ENCODE data around the gene NES.
A peak's percentile ranks its signal among the peaks of the same experiment; 100 is the strongest.

NES gene
- total RNA-seq, result 0.56 reads per million

GRCh38 chr1:156676820-156677615 is at the start of gene NES:
Gene NES, minus strand, starts transcription at chr1:156677407. Its CDS starts 143 bp downstream, at chr1:156677264.
- no peak for DNase-seq

- peak; percentile 22 for DNase-seq
Observed at GRCh38 chr1:156726549-156727226, 49.5 kb upstream of the NES start.

DNA sequence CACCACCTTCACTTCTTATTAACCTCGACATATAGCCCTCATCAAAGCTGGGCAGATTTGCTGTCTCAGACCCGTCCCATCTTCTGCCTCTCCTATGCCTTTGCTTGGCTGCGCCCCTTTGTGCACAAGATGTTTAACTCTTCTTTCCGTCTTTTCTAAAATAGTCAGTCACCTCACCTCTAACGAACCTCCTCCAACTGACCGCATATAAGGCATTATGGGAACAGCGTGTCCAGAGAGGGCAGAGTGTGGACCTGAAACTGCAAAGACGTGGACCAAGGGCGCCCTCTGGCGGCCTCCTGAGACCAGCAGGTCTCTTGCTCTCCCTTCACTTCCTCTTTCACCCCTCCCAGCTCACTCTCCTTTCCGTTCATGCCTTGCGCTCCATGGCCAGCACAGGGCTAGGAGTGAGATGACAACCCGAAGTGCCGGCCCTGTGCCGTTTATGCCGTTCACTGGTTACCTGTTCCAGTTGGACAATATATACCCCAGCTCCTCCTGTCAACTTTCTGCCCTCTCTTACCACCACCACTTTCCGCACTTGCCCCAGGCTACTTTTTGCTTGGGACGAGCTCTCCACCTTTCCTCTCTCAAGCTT is 48.6 kb upstream of the NES start:
- peak; percentile 78 for DNase-seq

- DNase-seq, result no peak
Observed at GRCh38 chr1:156721535-156721934, 44.3 kb upstream of the NES start.

DNA sequence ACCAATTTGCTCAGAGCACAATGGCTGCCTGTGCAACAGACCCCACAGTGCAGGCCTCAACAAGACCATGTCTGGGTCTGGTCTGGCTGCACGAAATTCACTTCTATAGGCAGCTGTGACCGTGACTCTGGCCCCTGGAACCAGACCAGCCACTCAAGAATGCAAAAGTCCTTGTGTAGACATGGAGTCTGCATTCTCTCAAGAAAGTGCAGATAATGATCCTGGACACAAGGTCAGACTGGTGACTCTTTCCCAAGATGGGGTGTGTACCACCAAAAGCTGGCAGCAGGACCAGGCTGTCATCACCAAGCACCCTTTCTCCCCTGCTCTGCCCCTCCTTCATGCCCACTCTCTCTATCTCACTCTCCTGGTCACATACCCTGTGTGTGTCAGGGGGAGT is 43.9 kb upstream of the NES start:
- DNase-seq, result no peak

DNA sequence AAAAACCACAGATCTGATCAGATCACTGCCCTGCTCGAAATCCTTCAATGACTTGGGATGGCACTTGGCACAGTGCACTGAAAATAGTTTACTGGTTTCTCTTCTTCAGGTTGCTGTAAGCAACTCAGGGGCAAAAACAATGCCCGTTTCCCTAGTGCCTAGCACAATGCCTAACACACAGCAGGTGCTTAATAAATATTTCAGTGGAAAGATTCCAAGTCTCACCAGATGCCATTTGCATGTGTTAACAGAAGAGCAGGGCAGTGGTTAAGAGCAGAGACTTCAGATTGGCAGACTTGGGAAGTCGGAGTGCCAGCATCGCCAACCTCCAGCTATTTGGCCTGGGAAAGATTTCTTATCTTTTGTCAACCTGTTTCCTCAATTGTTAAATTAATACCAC is 40.1 kb upstream of the NES start:
- DNase-seq, result no peak

DNA sequence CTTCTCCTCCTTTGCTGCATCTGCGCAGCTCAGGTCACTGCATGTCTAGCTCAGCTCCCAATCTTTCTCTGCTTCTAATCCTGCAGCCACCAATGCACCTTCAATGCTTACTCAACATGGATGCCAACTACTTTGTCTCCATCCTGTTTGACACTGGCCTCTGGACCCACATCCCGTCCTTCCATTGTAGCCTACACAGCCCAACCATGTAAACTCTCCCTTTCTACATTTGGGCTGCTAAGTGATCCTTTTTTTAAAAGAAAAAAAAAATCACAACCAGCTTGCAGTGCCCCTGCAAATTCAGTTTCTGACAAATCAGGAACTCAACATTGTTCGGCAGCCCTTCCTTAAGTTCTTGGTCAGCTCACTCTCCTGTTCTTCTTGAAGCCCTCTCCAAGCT is 37.6 kb upstream of the NES start:
- no peak for DNase-seq

- no peak for DNase-seq
Observed at GRCh38 chr1:156712626-156713025, 35.4 kb upstream of the NES start.

GRCh38 chr1:156711011-156711817 is 34.0 kb upstream of the NES start:
- DNase-seq, result no peak

- DNase-seq, result no peak
Observed at GRCh38 chr1:156709757-156710489, 32.7 kb upstream of the NES start.

DNA sequence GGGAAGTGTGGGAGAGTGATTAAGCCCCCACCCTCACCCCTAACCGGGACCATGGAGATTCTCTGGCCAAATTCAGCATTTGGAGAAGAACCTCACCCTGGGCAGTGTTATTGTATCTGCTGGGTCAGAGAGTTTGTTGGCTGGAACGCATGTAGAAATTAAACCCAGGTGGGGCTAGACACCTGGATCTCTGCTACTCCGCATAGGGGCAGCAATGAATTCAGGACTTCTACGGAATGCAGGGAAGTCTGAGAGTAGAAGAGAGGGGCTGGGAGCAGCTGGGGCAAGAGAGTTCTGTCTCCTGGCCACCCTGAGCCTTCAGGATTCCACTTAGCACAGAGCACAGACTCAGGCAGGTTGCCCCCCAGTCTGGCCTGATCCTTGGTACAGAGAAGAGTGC is 31.8 kb upstream of the NES start:
- DNase-seq, result no peak

GRCh38 chr1:156708218-156708661 is 31.0 kb upstream of the NES start:
- no peak for DNase-seq

- no peak for DNase-seq
Observed at GRCh38 chr1:156707417-156708217, 30.4 kb upstream of the NES start.

DNA sequence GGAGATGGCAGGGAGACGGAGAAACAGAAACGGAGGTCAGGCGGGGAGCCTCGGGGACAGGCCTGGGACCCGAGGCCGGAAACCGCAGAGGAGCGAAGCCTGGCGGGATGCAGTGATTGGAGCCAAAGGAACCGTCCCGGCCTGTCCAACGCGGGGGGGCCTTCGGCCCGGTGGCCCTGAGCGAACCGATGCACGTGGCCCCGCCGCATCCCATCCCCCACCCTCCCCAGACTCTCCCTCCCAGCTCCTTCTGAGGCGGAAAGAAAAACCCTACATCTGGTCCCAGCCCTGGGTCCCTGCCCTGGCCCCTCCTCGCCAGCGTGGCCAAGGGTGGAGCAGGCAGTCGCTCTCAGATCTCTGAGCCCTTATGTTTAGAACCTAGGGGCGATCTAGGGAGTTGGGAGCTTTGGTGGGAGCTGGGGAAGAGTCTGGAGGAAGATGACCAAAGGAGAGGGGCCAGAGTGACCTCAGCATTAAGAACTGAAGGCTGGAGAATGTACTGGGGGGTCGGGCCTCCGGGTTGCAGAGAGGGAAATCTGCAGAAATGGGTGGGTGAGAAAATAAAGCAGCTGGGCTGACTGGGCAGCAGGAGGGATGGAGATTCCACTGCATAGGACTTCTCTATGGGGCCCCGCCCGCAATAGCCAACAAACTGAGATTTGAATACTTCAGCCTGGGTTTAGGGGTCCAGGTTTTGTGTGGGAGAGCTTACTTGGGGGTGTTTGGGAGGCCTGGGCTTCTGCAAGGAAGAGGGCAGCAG is 29.6 kb upstream of the NES start:
- DNase-seq, result no peak

GRCh38 chr1:156705918-156706656 is 28.9 kb upstream of the NES start:
- DNase-seq, result peak; percentile 65

DNA sequence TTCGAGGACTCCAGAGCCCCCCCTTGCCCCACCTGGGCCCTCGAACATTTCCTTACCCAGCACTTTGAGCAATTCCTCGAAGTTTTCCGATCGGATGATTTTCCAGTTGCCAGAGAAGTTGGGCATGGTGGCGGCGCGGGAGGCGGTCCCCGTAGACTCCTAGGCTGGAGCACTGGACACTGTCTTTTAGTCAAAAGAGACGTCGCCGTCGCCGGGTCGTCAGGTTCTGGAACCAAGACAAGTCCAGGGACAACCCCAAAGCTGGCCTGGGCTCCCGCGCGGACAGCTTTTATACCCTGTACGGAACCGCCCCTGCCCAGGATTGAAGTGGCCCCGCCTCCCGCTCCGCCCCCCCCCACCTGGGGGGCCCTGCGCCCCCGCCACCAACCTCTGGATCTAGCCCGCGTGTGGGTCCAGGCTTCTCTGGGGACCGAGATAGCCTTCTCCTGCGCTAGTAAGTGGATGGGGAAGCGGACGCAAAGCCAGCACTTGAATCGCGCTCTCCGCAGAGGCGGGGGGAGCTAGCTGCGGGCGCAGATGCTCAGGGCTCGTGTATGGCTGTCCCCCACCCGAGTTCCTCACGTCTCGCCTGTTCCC is 28.2 kb upstream of the NES start, which contains the start of gene CRABP2:
Gene CRABP2 (minus strand): TSS at position 263 of the 597 bp plus-strand sequence. CDS start 137 bp downstream, at position 126.
- DNase-seq, result peak; percentile 26

- no peak for DNase-seq
Observed at GRCh38 chr1:156704930-156705320, 27.7 kb upstream of the NES start.

DNA sequence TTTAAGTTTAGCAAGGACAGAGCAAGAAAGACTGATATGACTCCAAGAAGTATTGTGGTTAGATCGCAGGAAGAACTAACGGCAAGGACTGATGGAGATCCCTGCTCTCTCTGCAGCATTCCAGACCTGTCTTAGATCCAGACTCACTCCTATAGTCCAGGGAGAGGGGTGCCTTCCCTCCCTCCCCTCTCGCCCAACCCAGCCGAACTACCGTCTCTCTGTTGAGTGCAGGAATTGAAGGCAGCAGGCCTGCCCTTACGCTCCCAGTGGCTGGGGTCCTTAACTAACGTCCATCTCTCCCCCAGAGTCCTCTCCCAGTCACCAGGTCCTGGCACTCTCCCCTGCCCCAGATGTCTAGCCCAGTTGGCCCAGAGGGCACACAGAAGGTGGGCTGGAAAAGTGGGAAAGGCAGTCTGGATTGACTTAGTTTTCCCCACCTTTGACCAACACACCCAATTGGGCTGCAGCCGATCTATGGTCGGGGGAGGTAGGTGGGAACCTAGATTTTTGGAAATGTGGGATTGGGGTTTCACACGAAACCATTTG is 27.0 kb upstream of the NES start:
- DNase-seq, result no peak

- DNase-seq, result no peak
Observed at GRCh38 chr1:156703741-156704140, 26.5 kb upstream of the NES start.

Measured in effector CD4-positive, alpha-beta T cell (primary cell).